Fibroblast of skin of scalp (primary cell): Measurements from ENCODE around the gene FADS6.
"Not testable (repeated sequence)": the region's sequence is repeated elsewhere in the genome, so short reads cannot be mapped to it uniquely, and the experiment has no call there.

Source experiments
- DNase-seq: peaks from one replicate; pipeline ENCODE4 v3.0.0-alpha.2; 2013

The FADS6 gene

GRCh38 chr17:74921026-74921681, 27.7 kb upstream of the FADS6 start:
- DNase-seq: no peak

- no peak for DNase-seq
These were observed 27.2 kb upstream of the FADS6 start for GRCh38 chr17:74920642-74921025.

GRCh38 chr17:74920306-74920620, 26.8 kb upstream of the FADS6 start:
- DNase-seq: no peak

GRCh38 chr17:74919440-74920305, 26.2 kb upstream of the FADS6 start:
- DNase-seq: peak; percentile 13

- DNase-seq: no peak
These were observed 25.5 kb upstream of the FADS6 start for GRCh38 chr17:74918906-74919305.

GRCh38 chr17:74917430-74917829, 24.0 kb upstream of the FADS6 start:
- no peak for DNase-seq

- no peak for DNase-seq
These were observed 23.4 kb upstream of the FADS6 start for GRCh38 chr17:74916851-74917199.

- DNase-seq: no peak
These were observed 22.9 kb upstream of the FADS6 start for GRCh38 chr17:74916136-74916850.

- not testable (repeated sequence) for DNase-seq
These were observed 18.0 kb upstream of the FADS6 start for GRCh38 chr17:74911423-74911822.

GRCh38 chr17:74909097-74909496, 15.7 kb upstream of the FADS6 start:
- DNase-seq: not testable (repeated sequence)

GRCh38 chr17:74907012-74907411, 13.6 kb upstream of the FADS6 start:
- no peak for DNase-seq

- not testable (repeated sequence) for DNase-seq
These were observed 12.9 kb upstream of the FADS6 start for GRCh38 chr17:74906214-74906793.

- no peak for DNase-seq
These were observed 11.4 kb upstream of the FADS6 start for GRCh38 chr17:74904687-74905409.

- DNase-seq: no peak
These were observed 10.2 kb upstream of the FADS6 start for GRCh38 chr17:74903671-74904070.

- DNase-seq: no peak
These were observed 9.6 kb upstream of the FADS6 start for GRCh38 chr17:74903034-74903433.

GRCh38 chr17:74901353-74902135, 8.1 kb upstream of the FADS6 start:
- DNase-seq: no peak

GRCh38 chr17:74900208-74900607, 6.8 kb upstream of the FADS6 start:
- no peak for DNase-seq

GRCh38 chr17:74898376-74898946, 5.0 kb upstream of the FADS6 start:
- DNase-seq: no peak

GRCh38 chr17:74893936-74894671, 671 bp upstream of the FADS6 start:
- no peak for DNase-seq

GRCh38 chr17:74892013-74892841, 1.2 kb downstream of the FADS6 start:
- DNase-seq: no peak
